GM19463 (cell line): Measurements from ENCODE around the gene NUP35.

Experiments
- ATAC-seq: cut with Tn5 transposase; IDR thresholded peaks from one replicate; pipeline ENCODE4 v1.9.1; 2021; ENCODE audit warnings: mild to moderate bottlenecking, moderate library complexity; ENCODE audit not compliant: unreplicated experiment

Gene NUP35

GRCh38 chr2:183204397-183204796 is 80.2 kb downstream of the NUP35 start:
- ATAC-seq: no peak

- no peak for ATAC-seq
Measured at GRCh38 chr2:183207110-183207509, 82.9 kb downstream of the NUP35 start.

DNA sequence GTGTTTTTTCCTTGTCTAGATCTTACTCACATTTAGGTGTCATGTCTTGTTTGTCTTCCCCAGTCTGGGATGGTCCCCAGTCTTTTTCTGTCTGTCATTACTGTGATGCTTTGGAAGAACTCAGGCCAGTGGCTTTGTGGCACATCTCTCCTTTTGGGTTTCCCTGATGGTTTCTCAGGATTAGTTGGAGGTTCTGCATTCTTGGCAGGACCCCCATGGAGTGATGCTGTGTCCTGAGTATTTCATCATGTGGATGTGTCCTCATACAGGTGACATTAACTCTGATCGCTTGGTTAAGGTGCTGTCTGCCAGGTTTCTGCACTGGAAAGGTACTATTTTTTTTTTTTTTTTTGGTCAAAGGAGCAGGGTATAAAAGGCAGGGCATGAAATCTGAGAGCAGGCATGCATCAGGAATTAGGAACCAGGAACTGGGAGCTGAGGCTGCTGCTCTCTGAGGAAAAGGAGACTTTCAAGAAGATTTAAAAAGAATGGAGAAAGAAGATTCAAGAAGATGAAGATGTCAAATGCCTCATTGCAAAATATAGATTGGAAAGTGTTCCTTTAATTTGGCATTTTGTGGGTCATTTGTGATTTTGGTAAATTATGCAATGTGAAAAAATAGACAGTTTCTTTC is 85.3 kb downstream of the NUP35 start:
- no peak for ATAC-seq
